ENCODE results near the gene KLF2. TPM values are rescaled to one million over a fixed set of nuclear protein-coding genes. Genes with fewer than 3 reads are reported as not detected.

The KLF2 gene
- total RNA-seq, 1 experiment from 2014 or later, result 0.77 TPM

DNA sequence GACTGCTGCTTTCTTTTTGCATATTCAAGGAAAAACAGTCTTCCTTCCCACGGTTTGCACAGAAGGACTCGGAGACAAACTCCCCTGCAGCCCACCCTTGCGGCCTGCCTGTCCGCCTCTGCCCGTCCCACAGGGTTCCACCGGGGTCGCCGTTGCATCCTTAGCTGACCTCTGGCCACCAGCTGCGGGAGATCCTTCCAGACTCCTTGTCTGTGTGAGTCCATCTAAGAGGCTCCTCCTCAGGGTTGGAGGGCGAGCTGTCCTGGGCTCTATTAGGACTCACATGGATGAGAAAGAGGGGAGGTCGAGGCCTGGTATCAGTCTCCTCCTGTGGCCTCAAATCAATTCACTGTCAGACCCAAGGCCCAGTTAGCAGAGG, 39.2 kb downstream of the KLF2 start:
- H3K36me3 ChIP-seq (ENCODE audit: control insufficient read depth, insufficient read depth, low read length), result no peaks in the 10 kb centered on the region
- H3K4me3 ChIP-seq (ENCODE audit: low read depth, low read length), result no peak overlapping the region
- Mint-ChIP-seq H3K4me3 (ENCODE audit: unreplicated experiment) (no peak overlapping the region), H3K4me1 (ENCODE audit: low read depth, unreplicated experiment) (no peaks in the 10 kb centered on the region), H3K36me3 (ENCODE audit: insufficient read depth, unreplicated experiment) (peaks cover 10% of the 10 kb centered on the region), H3K27ac (ENCODE audit: unreplicated experiment) (peak overlapping the region; percentile 17), H3K27me3 (ENCODE audit: insufficient read depth, unreplicated experiment) (no peaks in the 10 kb centered on the region), H3K9me3 (ENCODE audit: unreplicated experiment) (no peaks in the 10 kb centered on the region)
- BruUV-seq (replicated peaks), result no TSS peak
- TF ChIP-seq, protein P1, sequence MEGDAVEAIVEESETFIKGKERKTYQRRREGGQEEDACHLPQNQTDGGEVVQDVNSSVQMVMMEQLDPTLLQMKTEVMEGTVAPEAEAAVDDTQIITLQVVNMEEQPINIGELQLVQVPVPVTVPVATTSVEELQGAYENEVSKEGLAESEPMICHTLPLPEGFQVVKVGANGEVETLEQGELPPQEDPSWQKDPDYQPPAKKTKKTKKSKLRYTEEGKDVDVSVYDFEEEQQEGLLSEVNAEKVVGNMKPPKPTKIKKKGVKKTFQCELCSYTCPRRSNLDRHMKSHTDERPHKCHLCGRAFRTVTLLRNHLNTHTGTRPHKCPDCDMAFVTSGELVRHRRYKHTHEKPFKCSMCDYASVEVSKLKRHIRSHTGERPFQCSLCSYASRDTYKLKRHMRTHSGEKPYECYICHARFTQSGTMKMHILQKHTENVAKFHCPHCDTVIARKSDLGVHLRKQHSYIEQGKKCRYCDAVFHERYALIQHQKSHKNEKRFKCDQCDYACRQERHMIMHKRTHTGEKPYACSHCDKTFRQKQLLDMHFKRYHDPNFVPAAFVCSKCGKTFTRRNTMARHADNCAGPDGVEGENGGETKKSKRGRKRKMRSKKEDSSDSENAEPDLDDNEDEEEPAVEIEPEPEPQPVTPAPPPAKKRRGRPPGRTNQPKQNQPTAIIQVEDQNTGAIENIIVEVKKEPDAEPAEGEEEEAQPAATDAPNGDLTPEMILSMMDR (IDR thresholded peaks at IDR 0.05; ENCODE audit: insufficient read depth in 1 of 2, low read depth in 1 of 2, low read length in 1 of 2, severe bottlenecking in 1 of 2, unreplicated experiment in 1 of 2), result no peak
- intact Hi-C loops (cut with micrococcal nuclease; ENCODE audit: unreplicated experiment), result no loop called here
- H3K27me3 ChIP-seq (replicated peaks; ENCODE audit: control insufficient read depth, insufficient read depth, low read length), result no peaks in the 10 kb centered on the region
- DNase-seq, result no peak
- ChIA-PET CTCF (no interaction called here), POLR2A (no interaction called here)
- H3K9me3 ChIP-seq, result no peaks in the 10 kb centered on the region
- peaks cover 5% of the 10 kb centered on the region; the same call in 1 of the 2 replicates for H3K4me1 ChIP-seq

DNA sequence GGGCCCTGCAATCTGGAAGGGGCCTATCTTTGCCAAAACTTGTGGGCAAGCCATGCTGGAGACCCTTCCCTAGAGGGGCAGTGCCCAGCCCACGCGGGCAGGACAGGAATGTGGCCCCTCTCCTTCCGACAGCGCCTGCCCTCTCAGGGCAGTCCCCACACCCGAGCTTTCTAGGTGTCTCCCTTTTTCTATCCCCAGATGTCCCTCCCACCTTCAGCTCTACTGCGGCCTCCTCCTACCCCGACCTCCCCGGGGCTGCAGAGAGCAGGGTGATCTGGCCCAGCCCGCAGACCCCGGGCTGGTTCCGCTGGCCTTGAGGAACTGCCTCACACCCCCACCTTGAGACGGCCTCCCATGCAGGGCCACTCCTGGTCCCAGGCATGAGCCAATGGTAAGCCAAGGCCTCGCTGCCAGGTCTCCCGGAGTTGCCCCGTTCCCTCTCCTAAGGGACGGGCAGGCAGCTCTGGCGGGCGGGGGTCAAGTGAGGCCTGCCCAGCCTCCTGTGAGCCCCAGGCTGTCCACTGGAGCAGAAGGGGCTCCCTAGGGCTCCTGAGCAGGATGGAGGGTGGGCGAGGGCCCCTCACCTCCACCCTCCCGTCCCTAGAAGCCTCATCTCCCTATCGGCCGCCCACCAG, 39.7 kb downstream of the KLF2 start:
- Mint-ChIP-seq H3K27ac (ENCODE audit: unreplicated experiment) (peak overlapping the region; percentile 17), H3K36me3 (ENCODE audit: insufficient read depth, unreplicated experiment) (peaks cover 9% of the 10 kb centered on the region), H3K4me1 (ENCODE audit: low read depth, unreplicated experiment) (no peaks in the 10 kb centered on the region), H3K9me3 (ENCODE audit: unreplicated experiment) (no peaks in the 10 kb centered on the region), H3K4me3 (ENCODE audit: unreplicated experiment) (no peak overlapping the region), H3K27me3 (ENCODE audit: insufficient read depth, unreplicated experiment) (no peaks in the 10 kb centered on the region)
- ChIA-PET CTCF (no interaction called here), POLR2A (no interaction called here)
- BruUV-seq (replicated peaks), result no TSS peak
- Histone ChIP-seq H3K36me3 (ENCODE audit: control insufficient read depth, insufficient read depth, low read length) (no peaks in the 10 kb centered on the region), H3K4me3 (ENCODE audit: low read depth, low read length) (no peak overlapping the region), H3K9me3 (no peaks in the 10 kb centered on the region), H3K27me3 (replicated peaks; ENCODE audit: control insufficient read depth, insufficient read depth, low read length) (no peaks in the 10 kb centered on the region), H3K4me1 (peaks cover 5% of the 10 kb centered on the region; the same call in 1 of the 2 replicates)
- TF ChIP-seq, protein P1 (IDR thresholded peaks at IDR 0.05; ENCODE audit: insufficient read depth in 1 of 2, low read depth in 1 of 2, low read length in 1 of 2, severe bottlenecking in 1 of 2, unreplicated experiment in 1 of 2), result no peak
- intact Hi-C loops (cut with micrococcal nuclease; ENCODE audit: unreplicated experiment), result no loop called here
- no peak for DNase-seq

DNA sequence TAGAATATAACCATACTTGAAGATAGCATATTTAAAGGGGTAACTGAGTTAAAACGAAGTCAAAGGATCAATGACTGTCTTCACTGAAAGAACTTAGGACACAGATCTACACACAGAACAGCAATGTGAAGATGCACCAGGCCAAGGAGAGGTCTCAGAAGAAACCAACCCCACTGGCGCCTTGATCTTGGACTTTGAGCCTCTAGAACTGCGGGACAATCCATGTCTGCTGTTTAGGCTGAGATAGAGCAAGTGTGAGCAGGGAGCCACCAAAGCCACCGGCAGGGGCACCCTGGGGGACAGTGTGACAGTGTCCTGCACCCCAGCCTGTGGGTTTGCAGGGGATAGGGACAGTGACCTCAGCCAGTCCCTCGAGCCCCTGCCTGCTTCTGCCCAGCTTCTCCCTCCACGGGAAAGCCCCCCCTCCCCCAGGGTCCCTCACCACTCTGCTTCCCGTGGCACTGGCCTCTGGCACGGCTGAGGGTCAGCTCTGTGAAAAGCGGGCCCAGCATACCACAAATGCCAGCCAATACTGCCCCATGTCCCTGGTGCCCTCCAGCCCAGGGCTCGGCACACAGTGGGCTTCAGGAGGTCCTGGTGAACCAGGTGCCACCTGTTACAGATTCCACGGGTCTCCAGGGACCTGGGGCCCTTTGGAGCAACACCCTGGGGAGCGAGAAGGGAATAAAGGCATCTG, 40.8 kb downstream of the KLF2 start:
- intact Hi-C loops (cut with micrococcal nuclease; ENCODE audit: unreplicated experiment), result no loop called here
- Mint-ChIP-seq H3K4me3 (ENCODE audit: unreplicated experiment) (no peak overlapping the region), H3K27me3 (ENCODE audit: insufficient read depth, unreplicated experiment) (no peaks in the 10 kb centered on the region), H3K36me3 (ENCODE audit: insufficient read depth, unreplicated experiment) (peaks cover 7% of the 10 kb centered on the region), H3K9me3 (ENCODE audit: unreplicated experiment) (no peaks in the 10 kb centered on the region), H3K27ac (ENCODE audit: unreplicated experiment) (no peak overlapping the region), H3K4me1 (ENCODE audit: low read depth, unreplicated experiment) (no peaks in the 10 kb centered on the region)
- no peaks in the 10 kb centered on the region for H3K36me3 ChIP-seq (ENCODE audit: control insufficient read depth, insufficient read depth, low read length)
- peaks cover 5% of the 10 kb centered on the region; the same call in 1 of the 2 replicates for H3K4me1 ChIP-seq
- no TSS peak for BruUV-seq (replicated peaks)
- ChIA-PET CTCF (no interaction called here), POLR2A (no interaction called here)
- no peaks in the 10 kb centered on the region for H3K27me3 ChIP-seq (replicated peaks; ENCODE audit: control insufficient read depth, insufficient read depth, low read length)
- no peak for DNase-seq
- TF ChIP-seq, protein P1 (IDR thresholded peaks at IDR 0.05; ENCODE audit: insufficient read depth in 1 of 2, low read depth in 1 of 2, low read length in 1 of 2, severe bottlenecking in 1 of 2, unreplicated experiment in 1 of 2), result no peak
- no peak overlapping the region for H3K4me3 ChIP-seq (ENCODE audit: low read depth, low read length)
- no peaks in the 10 kb centered on the region for H3K9me3 ChIP-seq
